Mucosa of descending colon (tissue), 3 donors: Measurements from ENCODE around the gene SLC38A3. TPM values are rescaled to one million over a fixed set of nuclear protein-coding genes. Genes with fewer than 3 reads are reported as not detected.

Experiments
- ATAC-seq: fragments of 200-7000 bp; cut with Tn5 transposase; one replicate; pipeline ENCODE4 v1.9.1; 2020; ENCODE audit warnings: mild to moderate bottlenecking, moderate library complexity
- DNase-seq, 3 donors: peaks; one replicate each; pipeline ENCODE4 v3.0.0-alpha.2; 2020
- H3K36me3 ChIP-seq: fragments of 200-600 bp; one replicate; pipeline ENCODE4 v1.8.0; 2021; ENCODE audit warnings: low read depth, mild to moderate bottlenecking
- H3K4me1 ChIP-seq: fragments of 200-600 bp; one replicate; pipeline ENCODE4 v1.8.0; 2021; ENCODE audit warnings: low read depth, mild to moderate bottlenecking
- H3K4me3 ChIP-seq: fragments of 200-600 bp; one replicate; pipeline ENCODE4 v1.8.0; 2021; ENCODE audit warnings: mild to moderate bottlenecking
- H3K9me3 ChIP-seq: fragments of 200-600 bp; one replicate; pipeline ENCODE4 v1.8.0; 2021; ENCODE audit warnings: mild to moderate bottlenecking
- intact Hi-C, 2 donors: fragments of 100-400 bp; cut with DNase I in 1 of 2; cut with micrococcal nuclease in 1 of 2; formaldehyde crosslinking; loops; one replicate each; pipeline versions ENCODE4 v1.11.0 to v1.11.1; 2022; cut with DNase I, micrococcal nuclease
- total RNA-seq, 3 donors: library from RNA; stranded (reverse); fragmentation: NEBNext Ultra II Directional in 2 of 3; extraction: Animal tissue kit (Norgen Biotek cat#: 25700) in 2 of 3; gene quantifications; one replicate each; pipeline versions ENCODE4 v1.2.1 to v1.2.4, GENCODE V29; 2021 to 2023
- TF ChIP-seq, protein P1 (sequence below): fragments of 200-600 bp; IDR thresholded peaks from one replicate; pipeline ENCODE4 v1.8.0; 2022; ENCODE audit warnings: antibody characterized with exemption, mild to moderate bottlenecking
- donor health status: DM: no; HTN: no; CAD: no; lungs with moderate emphysema.
- donor health status: DM: no; HTN: no; CAD: no.
- donor health status: DM: no; HTN: yes; CAD: no.

The SLC38A3 gene
- total RNA-seq, 3 donors from 2014 or later: 0.29 to 0.32 TPM; not detected in 1

DNA sequence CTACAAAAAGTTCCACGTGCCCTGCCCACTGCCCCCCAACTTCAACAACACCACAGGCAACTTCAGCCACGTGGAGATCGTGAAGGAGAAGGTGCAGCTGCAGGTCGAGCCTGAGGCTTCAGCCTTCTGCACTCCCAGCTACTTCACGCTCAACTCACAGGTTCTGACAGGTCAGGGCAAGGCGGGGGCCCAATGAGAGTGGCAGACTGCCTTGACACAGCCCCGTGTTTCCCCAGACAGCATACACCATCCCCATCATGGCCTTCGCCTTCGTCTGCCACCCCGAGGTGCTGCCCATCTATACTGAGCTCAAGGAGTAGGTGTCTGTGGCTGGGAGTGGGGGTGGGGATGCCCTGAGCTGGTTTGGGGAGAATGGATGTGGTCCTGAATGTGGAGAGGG lies 12.6 kb downstream of the SLC38A3 start:
- intact Hi-C loops: no loop called here
- Histone ChIP-seq H3K4me1 (no peaks in the 10 kb centered on the region), H3K36me3 (no peaks in the 10 kb centered on the region), H3K9me3 (no peaks in the 10 kb centered on the region), H3K4me3 (no peak overlapping the region)
- ATAC-seq: no peak
- no peak for DNase-seq
- TF ChIP-seq, protein P1, sequence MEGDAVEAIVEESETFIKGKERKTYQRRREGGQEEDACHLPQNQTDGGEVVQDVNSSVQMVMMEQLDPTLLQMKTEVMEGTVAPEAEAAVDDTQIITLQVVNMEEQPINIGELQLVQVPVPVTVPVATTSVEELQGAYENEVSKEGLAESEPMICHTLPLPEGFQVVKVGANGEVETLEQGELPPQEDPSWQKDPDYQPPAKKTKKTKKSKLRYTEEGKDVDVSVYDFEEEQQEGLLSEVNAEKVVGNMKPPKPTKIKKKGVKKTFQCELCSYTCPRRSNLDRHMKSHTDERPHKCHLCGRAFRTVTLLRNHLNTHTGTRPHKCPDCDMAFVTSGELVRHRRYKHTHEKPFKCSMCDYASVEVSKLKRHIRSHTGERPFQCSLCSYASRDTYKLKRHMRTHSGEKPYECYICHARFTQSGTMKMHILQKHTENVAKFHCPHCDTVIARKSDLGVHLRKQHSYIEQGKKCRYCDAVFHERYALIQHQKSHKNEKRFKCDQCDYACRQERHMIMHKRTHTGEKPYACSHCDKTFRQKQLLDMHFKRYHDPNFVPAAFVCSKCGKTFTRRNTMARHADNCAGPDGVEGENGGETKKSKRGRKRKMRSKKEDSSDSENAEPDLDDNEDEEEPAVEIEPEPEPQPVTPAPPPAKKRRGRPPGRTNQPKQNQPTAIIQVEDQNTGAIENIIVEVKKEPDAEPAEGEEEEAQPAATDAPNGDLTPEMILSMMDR: no peak

DNA sequence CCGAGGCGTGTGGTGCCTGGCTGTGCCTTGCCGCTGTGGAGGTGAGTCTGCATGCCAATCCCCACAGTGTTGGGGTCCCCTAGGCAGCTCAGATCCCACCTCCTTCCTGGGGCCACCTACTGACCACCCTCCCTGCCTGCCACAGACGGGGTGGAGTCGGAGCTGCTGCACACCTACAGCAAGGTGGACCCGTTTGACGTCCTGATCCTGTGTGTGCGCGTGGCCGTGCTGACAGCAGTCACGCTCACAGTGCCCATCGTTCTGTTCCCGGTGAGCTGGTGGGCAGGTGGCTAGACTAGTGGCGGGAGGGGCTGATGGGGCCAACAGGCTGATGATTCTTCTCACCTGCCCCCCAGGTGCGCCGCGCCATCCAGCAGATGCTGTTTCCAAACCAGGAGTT lies 13.4 kb downstream of the SLC38A3 start:
- H3K4me1 ChIP-seq: no peaks in the 10 kb centered on the region

DNA sequence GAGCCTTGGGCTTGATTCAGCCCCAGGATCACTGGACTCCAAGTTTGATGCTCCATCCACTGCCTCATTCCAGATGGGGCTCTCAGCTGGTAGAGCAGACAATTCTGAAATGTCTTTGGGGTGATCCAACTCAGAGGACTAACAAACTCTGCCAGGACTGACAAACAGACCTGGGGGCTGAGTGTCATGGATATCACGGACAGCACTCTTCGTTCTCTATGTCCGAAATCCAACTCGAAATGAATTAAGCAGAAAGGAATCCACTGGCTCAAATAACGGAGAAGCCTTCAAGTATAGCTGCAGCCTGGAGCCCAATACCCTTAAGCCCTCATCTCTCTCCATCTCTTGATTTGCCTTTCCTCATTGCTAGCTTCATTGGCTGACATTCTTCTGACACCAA lies 14.2 kb downstream of the SLC38A3 start:
- DNase-seq: no peak
- TF ChIP-seq, protein P1: no peak
- no peak overlapping the region for H3K4me3 ChIP-seq
- intact Hi-C loops: no loop called here
- H3K9me3 ChIP-seq: no peaks in the 10 kb centered on the region
- no peaks in the 10 kb centered on the region for H3K36me3 ChIP-seq
- no peaks in the 10 kb centered on the region for H3K4me1 ChIP-seq
- no peak for ATAC-seq

More for the DNA sequence above, 13.4 kb downstream of the SLC38A3 start:
- intact Hi-C loops: no loop called here
- Histone ChIP-seq H3K4me3 (no peak overlapping the region), H3K9me3 (no peaks in the 10 kb centered on the region), H3K36me3 (no peaks in the 10 kb centered on the region)
- DNase-seq (no peak), ATAC-seq (no peak)
- TF ChIP-seq, protein P1: no peak

DNA sequence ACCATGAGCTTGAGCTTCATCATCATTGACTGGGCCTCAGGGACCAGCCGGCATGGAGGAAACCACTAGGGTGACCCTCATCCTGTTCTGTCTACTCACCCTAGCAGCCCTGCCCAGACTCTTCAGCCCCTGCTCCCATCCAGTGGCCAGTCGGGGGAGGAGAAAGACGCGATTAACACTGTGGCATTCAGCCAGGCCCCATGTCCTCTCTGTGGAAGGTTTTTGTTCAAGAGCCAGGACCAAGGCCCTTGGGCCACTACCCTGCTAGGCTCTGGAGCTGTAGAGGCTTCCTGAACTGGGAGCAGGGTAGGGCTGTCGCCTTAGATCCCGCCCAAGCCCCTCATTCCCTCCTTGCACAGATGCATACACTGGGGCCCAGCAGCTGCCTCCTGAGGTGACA lies 15.0 kb downstream of the SLC38A3 start:
- H3K4me1 ChIP-seq: no peaks in the 10 kb centered on the region
- intact Hi-C loops: loop anchor here in 1 of 2 donors (10.0 kb wide), 1 partner anchor 55 kb away; the partner anchor contains the start of gene LSMEM2
- H3K9me3 ChIP-seq: no peaks in the 10 kb centered on the region
- no peaks in the 10 kb centered on the region for H3K36me3 ChIP-seq
- no peak for ATAC-seq
- DNase-seq: no peak
- TF ChIP-seq, protein P1: no peak
- H3K4me3 ChIP-seq: no peak overlapping the region

DNA sequence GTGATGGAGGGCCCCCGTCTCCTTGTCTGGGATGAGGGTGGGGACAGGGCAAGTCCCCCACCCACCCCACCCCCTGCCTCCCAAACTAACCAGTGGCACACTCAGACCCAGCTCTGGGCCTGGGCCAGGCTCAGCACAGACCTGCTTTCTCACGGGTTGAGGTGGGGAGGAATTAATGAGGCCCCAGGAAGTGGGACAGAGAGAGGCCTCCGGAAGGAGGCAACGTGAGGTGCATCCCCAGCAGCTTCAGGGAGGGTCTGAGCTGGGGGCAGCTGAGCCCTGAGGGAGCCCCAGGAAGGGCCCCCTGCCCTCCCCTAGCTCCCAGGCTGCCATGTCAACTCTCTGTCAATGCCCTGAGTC lies 16.0 kb downstream of the SLC38A3 start:
- TF ChIP-seq, protein P1: no peak
- peaks cover 3% of the 10 kb centered on the region for H3K4me1 ChIP-seq
- H3K4me3 ChIP-seq: no peak overlapping the region
- no peaks in the 10 kb centered on the region for H3K36me3 ChIP-seq
- ATAC-seq: no peak
- no peak for DNase-seq
- intact Hi-C loops: loop anchor here in 1 of 2 donors (10.0 kb wide), 1 partner anchor 54 kb away; the partner anchor contains the start of gene LSMEM2
- no peaks in the 10 kb centered on the region for H3K9me3 ChIP-seq
